ENCODE results near the gene CAMK2A.

- TF ChIP-seq, protein P1, sequence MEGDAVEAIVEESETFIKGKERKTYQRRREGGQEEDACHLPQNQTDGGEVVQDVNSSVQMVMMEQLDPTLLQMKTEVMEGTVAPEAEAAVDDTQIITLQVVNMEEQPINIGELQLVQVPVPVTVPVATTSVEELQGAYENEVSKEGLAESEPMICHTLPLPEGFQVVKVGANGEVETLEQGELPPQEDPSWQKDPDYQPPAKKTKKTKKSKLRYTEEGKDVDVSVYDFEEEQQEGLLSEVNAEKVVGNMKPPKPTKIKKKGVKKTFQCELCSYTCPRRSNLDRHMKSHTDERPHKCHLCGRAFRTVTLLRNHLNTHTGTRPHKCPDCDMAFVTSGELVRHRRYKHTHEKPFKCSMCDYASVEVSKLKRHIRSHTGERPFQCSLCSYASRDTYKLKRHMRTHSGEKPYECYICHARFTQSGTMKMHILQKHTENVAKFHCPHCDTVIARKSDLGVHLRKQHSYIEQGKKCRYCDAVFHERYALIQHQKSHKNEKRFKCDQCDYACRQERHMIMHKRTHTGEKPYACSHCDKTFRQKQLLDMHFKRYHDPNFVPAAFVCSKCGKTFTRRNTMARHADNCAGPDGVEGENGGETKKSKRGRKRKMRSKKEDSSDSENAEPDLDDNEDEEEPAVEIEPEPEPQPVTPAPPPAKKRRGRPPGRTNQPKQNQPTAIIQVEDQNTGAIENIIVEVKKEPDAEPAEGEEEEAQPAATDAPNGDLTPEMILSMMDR (IDR thresholded peaks at IDR 0.05): no peak
- TF ChIP-seq EP300 (IDR thresholded peaks at IDR 0.05) (no peak), POLR2A (IDR thresholded peaks at IDR 0.05) (no peak), POLR2AphosphoS5 (IDR thresholded peaks at IDR 0.05) (no peak)
Observed at GRCh38 chr5:150277043-150277442, 12.5 kb downstream of the CAMK2A start.

Data from sigmoid colon (tissue), 4 donors.